ENCODE results near the gene CTNNAL1.

Gene CTNNAL1

GRCh38 chr9:109062543-109062942 lies 49.2 kb upstream of the CTNNAL1 start:
- TF ChIP-seq, protein P1, sequence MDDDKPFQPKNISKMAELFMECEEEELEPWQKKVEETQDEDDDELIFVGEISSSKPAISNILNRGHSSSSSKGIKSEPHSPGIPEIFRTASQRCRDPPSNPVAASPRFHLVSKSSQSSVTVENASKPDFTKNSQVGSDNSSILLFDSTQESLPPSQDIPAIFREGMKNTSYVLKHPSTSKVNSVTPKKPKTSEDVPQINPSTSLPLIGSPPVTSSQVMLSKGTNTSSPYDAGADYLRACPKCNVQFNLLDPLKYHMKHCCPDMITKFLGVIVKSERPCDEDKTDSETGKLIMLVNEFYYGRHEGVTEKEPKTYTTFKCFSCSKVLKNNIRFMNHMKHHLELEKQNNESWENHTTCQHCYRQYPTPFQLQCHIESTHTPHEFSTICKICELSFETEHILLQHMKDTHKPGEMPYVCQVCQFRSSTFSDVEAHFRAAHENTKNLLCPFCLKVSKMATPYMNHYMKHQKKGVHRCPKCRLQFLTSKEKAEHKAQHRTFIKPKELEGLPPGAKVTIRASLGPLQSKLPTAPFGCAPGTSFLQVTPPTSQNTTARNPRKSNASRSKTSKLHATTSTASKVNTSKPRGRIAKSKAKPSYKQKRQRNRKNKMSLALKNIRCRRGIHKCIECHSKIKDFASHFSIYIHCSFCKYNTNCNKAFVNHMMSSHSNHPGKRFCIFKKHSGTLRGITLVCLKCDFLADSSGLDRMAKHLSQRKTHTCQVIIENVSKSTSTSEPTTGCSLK (tag by site-specific recombination; IDR thresholded peaks at IDR 0.05), result no peak
- TF ChIP-seq, protein P2, sequence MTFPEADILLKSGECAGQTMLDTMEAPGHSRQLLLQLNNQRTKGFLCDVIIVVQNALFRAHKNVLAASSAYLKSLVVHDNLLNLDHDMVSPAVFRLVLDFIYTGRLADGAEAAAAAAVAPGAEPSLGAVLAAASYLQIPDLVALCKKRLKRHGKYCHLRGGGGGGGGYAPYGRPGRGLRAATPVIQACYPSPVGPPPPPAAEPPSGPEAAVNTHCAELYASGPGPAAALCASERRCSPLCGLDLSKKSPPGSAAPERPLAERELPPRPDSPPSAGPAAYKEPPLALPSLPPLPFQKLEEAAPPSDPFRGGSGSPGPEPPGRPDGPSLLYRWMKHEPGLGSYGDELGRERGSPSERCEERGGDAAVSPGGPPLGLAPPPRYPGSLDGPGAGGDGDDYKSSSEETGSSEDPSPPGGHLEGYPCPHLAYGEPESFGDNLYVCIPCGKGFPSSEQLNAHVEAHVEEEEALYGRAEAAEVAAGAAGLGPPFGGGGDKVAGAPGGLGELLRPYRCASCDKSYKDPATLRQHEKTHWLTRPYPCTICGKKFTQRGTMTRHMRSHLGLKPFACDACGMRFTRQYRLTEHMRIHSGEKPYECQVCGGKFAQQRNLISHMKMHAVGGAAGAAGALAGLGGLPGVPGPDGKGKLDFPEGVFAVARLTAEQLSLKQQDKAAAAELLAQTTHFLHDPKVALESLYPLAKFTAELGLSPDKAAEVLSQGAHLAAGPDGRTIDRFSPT (tag by site-specific recombination; IDR thresholded peaks at IDR 0.05), result no peak
- TF ChIP-seq ZNF398 (tag by site-specific recombination; IDR thresholded peaks at IDR 0.05) (no peak), ZNF549 (tag by site-specific recombination; IDR thresholded peaks at IDR 0.05) (no peak), ZIC2 (tag by site-specific recombination; IDR thresholded peaks at IDR 0.05) (no peak), ZNF121 (tag by site-specific recombination; IDR thresholded peaks at IDR 0.05) (no peak), GLI2 (tag by site-specific recombination; IDR thresholded peaks at IDR 0.05; ENCODE audit: borderline replicate concordance, low read depth) (no peak), BCL11B (tag by site-specific recombination; IDR thresholded peaks at IDR 0.05; ENCODE audit: low read depth) (no peak), TCF7L2 (IDR thresholded peaks at IDR 0.05; ENCODE audit: borderline replicate concordance, low read depth, low read length) (no peak), ZNF514 (tag by site-specific recombination; IDR thresholded peaks at IDR 0.05) (no peak), ZBTB8A (tag by site-specific recombination; IDR thresholded peaks at IDR 0.05) (no peak), ZNF324 (tag by site-specific recombination; IDR thresholded peaks at IDR 0.05) (no peak), GLIS2 (tag by site-specific recombination; IDR thresholded peaks at IDR 0.05) (no peak)
- H3K27ac ChIP-seq (ENCODE audit: extremely low read depth, low read depth, low read length), result no peak overlapping the region
- CTCF ChIA-PET, result interaction anchor here (0.6 kb wide), 1 partner anchor 109 kb away, joined by 3 read pairs; no protein-coding TSS in a partner anchor
- H3K36me3 ChIP-seq (ENCODE audit: control insufficient read depth in 2 of 2, insufficient read depth in 1 of 2, low read length in 2 of 2), result peaks cover 21 to 67% of the 10 kb centered on the region in 2 experiments; a peak in 2 of 3 replicates
- no peaks in the 10 kb centered on the region for H3K4me1 ChIP-seq (ENCODE audit: control insufficient read depth, insufficient read depth, low read length)
- POLR2A ChIA-PET, result no interaction called here
- H3K9me3 ChIP-seq (ENCODE audit: control insufficient read depth, insufficient read depth, low read depth, low read length), result no peaks in the 10 kb centered on the region
- H3K4me3 ChIP-seq (ENCODE audit: low read depth, low read length), result no peak overlapping the region

DNA sequence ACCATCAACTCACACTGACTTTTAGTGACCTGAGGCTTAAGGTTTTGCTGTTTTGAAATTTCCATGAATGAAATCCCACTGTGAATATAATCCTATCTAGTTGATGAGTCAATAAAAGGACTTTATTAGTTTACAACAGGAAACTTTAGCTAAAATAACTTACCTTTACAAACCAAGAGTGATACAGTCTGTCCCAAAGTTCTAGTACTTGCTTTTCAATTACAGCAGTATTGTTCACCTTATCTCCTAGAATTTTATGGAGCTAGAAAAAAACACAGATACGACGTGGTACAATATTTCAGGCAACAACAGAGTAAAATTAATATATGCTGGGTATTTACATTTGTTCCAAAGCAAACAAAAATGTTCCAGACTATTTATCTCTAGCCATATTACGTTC lies 46.9 kb upstream of the CTNNAL1 start:
- Histone ChIP-seq H3K4me3 (ENCODE audit: low read depth, low read length) (no peak overlapping the region), H3K36me3 (ENCODE audit: control insufficient read depth in 2 of 2, insufficient read depth in 1 of 2, low read length in 2 of 2) (peaks cover 20 to 68% of the 10 kb centered on the region in 2 experiments), H3K27ac (ENCODE audit: extremely low read depth, low read depth, low read length) (no peak overlapping the region), H3K9me3 (ENCODE audit: control insufficient read depth, insufficient read depth, low read depth, low read length) (no peaks in the 10 kb centered on the region), H3K4me1 (ENCODE audit: control insufficient read depth, insufficient read depth, low read length) (no peaks in the 10 kb centered on the region)
- POLR2A ChIA-PET, result interaction anchor here (0.5 kb wide), 1 partner anchor 285 kb away, joined by 3 read pairs; no protein-coding TSS in a partner anchor
- TF ChIP-seq ZNF585B (tag by site-specific recombination; IDR thresholded peaks at IDR 0.05) (no peak), SALL2 (tag by site-specific recombination; IDR thresholded peaks at IDR 0.05; ENCODE audit: borderline replicate concordance) (no peak), ZNF596 (tag by site-specific recombination; IDR thresholded peaks at IDR 0.05) (no peak), ZNF610 (tag by site-specific recombination; IDR thresholded peaks at IDR 0.05; ENCODE audit: borderline replicate concordance) (no peak), KLF9 (tag by site-specific recombination; IDR thresholded peaks at IDR 0.05; ENCODE audit: low read depth) (no peak), ZFP41 (tag by site-specific recombination; IDR thresholded peaks at IDR 0.05; ENCODE audit: borderline replicate concordance) (no peak), ZNF510 (tag by site-specific recombination; IDR thresholded peaks at IDR 0.05; ENCODE audit: insufficient replicate concordance) (no peak), TCF7L2 (IDR thresholded peaks at IDR 0.05; ENCODE audit: borderline replicate concordance, low read depth, low read length) (no peak), ZNF140 (tag by site-specific recombination; IDR thresholded peaks at IDR 0.05) (no peak)
- TF ChIP-seq, protein P3, sequence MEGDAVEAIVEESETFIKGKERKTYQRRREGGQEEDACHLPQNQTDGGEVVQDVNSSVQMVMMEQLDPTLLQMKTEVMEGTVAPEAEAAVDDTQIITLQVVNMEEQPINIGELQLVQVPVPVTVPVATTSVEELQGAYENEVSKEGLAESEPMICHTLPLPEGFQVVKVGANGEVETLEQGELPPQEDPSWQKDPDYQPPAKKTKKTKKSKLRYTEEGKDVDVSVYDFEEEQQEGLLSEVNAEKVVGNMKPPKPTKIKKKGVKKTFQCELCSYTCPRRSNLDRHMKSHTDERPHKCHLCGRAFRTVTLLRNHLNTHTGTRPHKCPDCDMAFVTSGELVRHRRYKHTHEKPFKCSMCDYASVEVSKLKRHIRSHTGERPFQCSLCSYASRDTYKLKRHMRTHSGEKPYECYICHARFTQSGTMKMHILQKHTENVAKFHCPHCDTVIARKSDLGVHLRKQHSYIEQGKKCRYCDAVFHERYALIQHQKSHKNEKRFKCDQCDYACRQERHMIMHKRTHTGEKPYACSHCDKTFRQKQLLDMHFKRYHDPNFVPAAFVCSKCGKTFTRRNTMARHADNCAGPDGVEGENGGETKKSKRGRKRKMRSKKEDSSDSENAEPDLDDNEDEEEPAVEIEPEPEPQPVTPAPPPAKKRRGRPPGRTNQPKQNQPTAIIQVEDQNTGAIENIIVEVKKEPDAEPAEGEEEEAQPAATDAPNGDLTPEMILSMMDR (tag by site-specific recombination; IDR thresholded peaks at IDR 0.05), result no peak
- TF ChIP-seq, protein P2 (tag by site-specific recombination; IDR thresholded peaks at IDR 0.05), result no peak
- TF ChIP-seq, protein P4, sequence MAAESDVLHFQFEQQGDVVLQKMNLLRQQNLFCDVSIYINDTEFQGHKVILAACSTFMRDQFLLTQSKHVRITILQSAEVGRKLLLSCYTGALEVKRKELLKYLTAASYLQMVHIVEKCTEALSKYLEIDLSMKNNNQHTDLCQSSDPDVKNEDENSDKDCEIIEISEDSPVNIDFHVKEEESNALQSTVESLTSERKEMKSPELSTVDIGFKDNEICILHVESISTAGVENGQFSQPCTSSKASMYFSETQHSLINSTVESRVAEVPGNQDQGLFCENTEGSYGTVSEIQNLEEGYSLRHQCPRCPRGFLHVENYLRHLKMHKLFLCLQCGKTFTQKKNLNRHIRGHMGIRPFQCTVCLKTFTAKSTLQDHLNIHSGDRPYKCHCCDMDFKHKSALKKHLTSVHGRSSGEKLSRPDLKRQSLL (tag by site-specific recombination; IDR thresholded peaks at IDR 0.05), result no peak
- CTCF ChIA-PET, result interaction anchor here (0.6 to 1.1 kb wide), 2 partner anchors 27 to 260 kb away, joined by 3 to 4 read pairs; no protein-coding TSS in a partner anchor
